Measurements from ENCODE around the gene RCC2. TPM values are rescaled to one million over a fixed set of nuclear protein-coding genes. Genes with fewer than 3 reads are reported as not detected.
A peak's percentile ranks its signal among the peaks of the same experiment; 100 is the strongest.

The RCC2 gene
- polyA plus RNA-seq, 1 of the 3 experiments (the other 2 are of a cell fraction), result 53.8 TPM

GRCh38 chr1:17425806-17426600 lies 13.5 kb downstream of the RCC2 start:
- no peak for TF ChIP-seq TEAD4 (IDR thresholded peaks at IDR 0.05; ENCODE audit: borderline replicate concordance, insufficient read depth)
- no peak for TF ChIP-seq RCOR1 (IDR thresholded peaks at IDR 0.05; ENCODE audit: low read length)
- no peak for TF ChIP-seq NFIC (IDR thresholded peaks at IDR 0.05; ENCODE audit: borderline replicate concordance)
- no peak for TF ChIP-seq FOXJ3 (CRISPR knock-in tag; IDR thresholded peaks at IDR 0.05)
- no peak for TF ChIP-seq EZH2phosphoT487 (IDR thresholded peaks at IDR 0.05; ENCODE audit: borderline replicate concordance, low read depth)
- no peak for TF ChIP-seq SIN3A (IDR thresholded peaks at IDR 0.05; ENCODE audit: borderline replicate concordance, low read depth, low read length)
- TF ChIP-seq, protein P1, sequence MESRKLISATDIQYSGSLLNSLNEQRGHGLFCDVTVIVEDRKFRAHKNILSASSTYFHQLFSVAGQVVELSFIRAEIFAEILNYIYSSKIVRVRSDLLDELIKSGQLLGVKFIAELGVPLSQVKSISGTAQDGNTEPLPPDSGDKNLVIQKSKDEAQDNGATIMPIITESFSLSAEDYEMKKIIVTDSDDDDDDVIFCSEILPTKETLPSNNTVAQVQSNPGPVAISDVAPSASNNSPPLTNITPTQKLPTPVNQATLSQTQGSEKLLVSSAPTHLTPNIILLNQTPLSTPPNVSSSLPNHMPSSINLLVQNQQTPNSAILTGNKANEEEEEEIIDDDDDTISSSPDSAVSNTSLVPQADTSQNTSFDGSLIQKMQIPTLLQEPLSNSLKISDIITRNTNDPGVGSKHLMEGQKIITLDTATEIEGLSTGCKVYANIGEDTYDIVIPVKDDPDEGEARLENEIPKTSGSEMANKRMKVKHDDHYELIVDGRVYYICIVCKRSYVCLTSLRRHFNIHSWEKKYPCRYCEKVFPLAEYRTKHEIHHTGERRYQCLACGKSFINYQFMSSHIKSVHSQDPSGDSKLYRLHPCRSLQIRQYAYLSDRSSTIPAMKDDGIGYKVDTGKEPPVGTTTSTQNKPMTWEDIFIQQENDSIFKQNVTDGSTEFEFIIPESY (IDR thresholded peaks at IDR 0.05; ENCODE audit: borderline replicate concordance, low read depth), result no peak
- no peak for TF ChIP-seq JUND (IDR thresholded peaks at IDR 0.05)
- no peak for TF ChIP-seq GABPA (IDR thresholded peaks at IDR 0.05; ENCODE audit: low read depth)
- TF ChIP-seq MXI1 (IDR thresholded peaks at IDR 0.05; ENCODE audit: low read depth, low read length), result no peak
- no peak for TF ChIP-seq POLR2AphosphoS5 (IDR thresholded peaks at IDR 0.05; ENCODE audit: low read depth, low read length)
- TF ChIP-seq FOSL2 (IDR thresholded peaks at IDR 0.05; ENCODE audit: borderline replicate concordance, low read depth), result no peak
- ChIA-PET POLR2A (no interaction called here), CTCF (interaction anchor here (0.8 to 1.6 kb wide), 5 partner anchors 11 to 21 kb away, joined by 3 to 6 read pairs (median 3); partner anchors contain the start of gene RCC2)
- Histone ChIP-seq H3K4me3 (ENCODE audit: low read depth in 2 of 2, low read length in 1 of 2) (no peak overlapping the region), H3K27me3 (ENCODE audit: insufficient read depth) (no peaks in the 10 kb centered on the region), H3K9me3 (no peaks in the 10 kb centered on the region), H3K4me1 (ENCODE audit: control insufficient read depth in 1 of 2, insufficient read depth in 2 of 2, low read depth in 1 of 2, low read length in 1 of 2) (peaks cover 0 to 11% of the 10 kb centered on the region in 2 experiments; a peak in 1 of 4 replicates), H3F3A (replicated peaks; ENCODE audit: insufficient read depth) (peaks cover 19% of the 10 kb centered on the region), H2AFZ (ENCODE audit: low read depth) (no peak overlapping the region), H4K20me1 (ENCODE audit: insufficient read depth) (peaks cover 74% of the 10 kb centered on the region), H3K36me3 (replicated peaks in 1 of 2; ENCODE audit: control insufficient read depth in 1 of 2, insufficient read depth in 2 of 2, low read length in 1 of 2) (peaks cover 43 to 68% of the 10 kb centered on the region in 2 experiments), H3K79me2 (ENCODE audit: insufficient read depth) (peaks cover 78% of the 10 kb centered on the region), H3K9me2 (no peaks in the 10 kb centered on the region), H3K27ac (ENCODE audit: low read depth in 2 of 2, low read length in 1 of 2) (no peak overlapping the region), H3K4me2 (no peak overlapping the region), H3K9ac (no peak overlapping the region)
- no peak for DNase-seq
- WGBS (ENCODE audit: low lambda C conversion rate), result 90% methylated on average over 12 of the region's 18 CpGs

GRCh38 chr1:17423781-17424245 lies 15.7 kb downstream of the RCC2 start:
- DNase-seq, result no peak
- Histone ChIP-seq H3K79me2 (ENCODE audit: insufficient read depth) (peaks cover 64% of the 10 kb centered on the region), H3K4me2 (no peak overlapping the region), H3K4me1 (ENCODE audit: control insufficient read depth in 1 of 2, insufficient read depth in 2 of 2, low read depth in 1 of 2, low read length in 1 of 2) (peaks cover 0 to 11% of the 10 kb centered on the region in 2 experiments; a peak in 1 of 4 replicates), H3K9me3 (no peaks in the 10 kb centered on the region), H3K9me2 (no peaks in the 10 kb centered on the region), H3K36me3 (replicated peaks in 1 of 2; ENCODE audit: control insufficient read depth in 1 of 2, insufficient read depth in 2 of 2, low read length in 1 of 2) (peaks cover 49 to 81% of the 10 kb centered on the region in 2 experiments), H3K27ac (ENCODE audit: low read depth in 2 of 2, low read length in 1 of 2) (no peak overlapping the region; a peak in 1 of 4 replicates), H4K20me1 (ENCODE audit: insufficient read depth) (peaks cover 61% of the 10 kb centered on the region), H3K27me3 (ENCODE audit: insufficient read depth) (no peaks in the 10 kb centered on the region), H3K9ac (no peak overlapping the region), H3F3A (replicated peaks; ENCODE audit: insufficient read depth) (peaks cover 27% of the 10 kb centered on the region), H2AFZ (ENCODE audit: low read depth) (no peak overlapping the region), H3K4me3 (ENCODE audit: low read depth in 2 of 2, low read length in 1 of 2) (no peak overlapping the region)
- TF ChIP-seq, protein P2, sequence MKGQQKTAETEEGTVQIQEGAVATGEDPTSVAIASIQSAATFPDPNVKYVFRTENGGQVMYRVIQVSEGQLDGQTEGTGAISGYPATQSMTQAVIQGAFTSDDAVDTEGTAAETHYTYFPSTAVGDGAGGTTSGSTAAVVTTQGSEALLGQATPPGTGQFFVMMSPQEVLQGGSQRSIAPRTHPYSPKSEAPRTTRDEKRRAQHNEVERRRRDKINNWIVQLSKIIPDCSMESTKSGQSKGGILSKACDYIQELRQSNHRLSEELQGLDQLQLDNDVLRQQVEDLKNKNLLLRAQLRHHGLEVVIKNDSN (IDR thresholded peaks at IDR 0.05; ENCODE audit: borderline replicate concordance, low read depth), result no peak
- peak; percentile 29; the same call in 1 of the 2 replicates for TF ChIP-seq TCF12 (IDR thresholded peaks at IDR 0.05)
- ChIA-PET CTCF (interaction anchor here (1.3 kb wide), 1 partner anchor 16 kb away, joined by 5 read pairs; the partner anchor contains the start of gene RCC2), POLR2A (no interaction called here)
- 92% methylated on average over 5 of the region's 13 CpGs for WGBS (ENCODE audit: low lambda C conversion rate)
